ENCODE data around the gene AACS.
"Not testable (repeated sequence)": the region's sequence is repeated elsewhere in the genome, so short reads cannot be mapped to it uniquely, and the experiment has no call there.

AACS gene

DNA sequence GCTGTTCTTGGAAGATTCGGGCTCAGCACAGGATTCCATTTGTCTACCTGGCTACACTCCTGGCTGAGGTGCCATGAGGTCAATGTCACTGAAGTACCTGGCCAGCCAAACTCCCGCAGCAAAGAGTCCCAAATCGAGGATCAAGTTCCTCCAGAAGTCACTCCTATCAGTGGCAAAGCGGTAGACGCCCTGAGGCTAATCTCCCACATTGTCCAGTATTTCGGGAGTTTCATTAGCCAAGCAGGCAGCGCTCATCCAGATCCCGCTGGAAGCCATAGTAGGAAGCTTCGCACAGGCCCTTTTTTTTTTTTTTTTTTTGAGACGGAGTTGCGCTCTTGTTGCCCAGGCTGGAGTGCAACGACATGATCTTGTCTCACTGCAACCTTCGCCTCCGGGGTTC is 8.9 kb upstream of the AACS start:
- DNase-seq, result no peak

DNA sequence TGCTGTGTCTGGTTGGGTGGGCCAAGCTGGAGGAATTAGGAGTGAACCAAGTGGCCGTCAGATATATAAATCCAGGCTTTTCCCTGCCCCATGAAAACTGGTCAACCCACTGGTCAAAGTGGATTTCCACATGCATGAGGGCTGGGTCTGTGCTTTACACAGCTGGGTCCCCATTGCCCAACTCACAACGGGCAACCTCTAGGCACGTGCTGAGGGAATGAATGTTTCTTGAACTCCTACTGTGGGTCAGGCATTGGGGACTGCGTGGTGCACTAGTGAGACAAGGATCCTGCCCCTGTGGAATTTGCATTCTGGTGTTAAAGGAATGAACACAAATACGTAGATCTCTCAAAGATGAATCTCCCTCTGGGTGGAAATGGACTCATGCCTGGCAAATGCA is 7.5 kb upstream of the AACS start:
- no peak for DNase-seq

DNA sequence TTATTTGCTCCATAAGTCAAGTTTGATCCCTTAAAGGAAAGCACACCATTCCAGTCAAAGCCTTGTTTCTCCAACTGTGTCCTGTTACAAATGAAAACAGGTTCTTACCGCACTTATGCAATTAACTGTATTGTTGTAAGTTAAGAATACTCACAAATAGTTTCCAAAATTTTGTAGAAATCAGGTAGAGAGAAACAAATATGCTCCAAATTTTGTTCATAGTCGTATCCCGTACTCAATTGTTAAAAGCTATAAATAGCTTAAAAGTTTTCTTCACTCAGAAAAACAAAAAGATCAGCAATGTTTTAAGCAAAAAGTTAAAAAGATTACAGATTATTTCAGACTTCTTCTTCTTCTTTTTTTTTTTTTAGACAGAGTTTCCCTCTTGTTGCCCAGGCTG is 4.0 kb upstream of the AACS start:
- DNase-seq, result no peak

DNA sequence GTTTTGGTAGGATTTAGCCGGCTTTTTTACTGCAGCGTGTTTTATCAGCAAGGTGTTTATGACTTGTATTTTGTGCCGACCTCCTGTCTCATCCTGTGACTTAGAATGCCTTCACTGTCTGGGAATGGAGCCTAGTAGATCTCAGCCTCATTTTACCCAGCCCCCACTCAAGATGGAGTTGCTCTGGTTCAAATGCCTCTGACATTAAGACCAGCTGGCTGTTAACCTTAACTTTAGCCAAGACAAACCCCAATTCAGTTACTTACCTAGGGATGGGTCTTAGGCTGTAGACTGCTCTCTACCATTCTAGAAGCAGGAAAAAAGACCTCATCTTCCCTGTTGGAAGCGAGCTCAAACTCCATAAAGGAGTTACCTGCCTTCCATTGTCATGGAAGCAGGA is 1.7 kb upstream of the AACS start:
- not testable (repeated sequence) for DNase-seq

DNA sequence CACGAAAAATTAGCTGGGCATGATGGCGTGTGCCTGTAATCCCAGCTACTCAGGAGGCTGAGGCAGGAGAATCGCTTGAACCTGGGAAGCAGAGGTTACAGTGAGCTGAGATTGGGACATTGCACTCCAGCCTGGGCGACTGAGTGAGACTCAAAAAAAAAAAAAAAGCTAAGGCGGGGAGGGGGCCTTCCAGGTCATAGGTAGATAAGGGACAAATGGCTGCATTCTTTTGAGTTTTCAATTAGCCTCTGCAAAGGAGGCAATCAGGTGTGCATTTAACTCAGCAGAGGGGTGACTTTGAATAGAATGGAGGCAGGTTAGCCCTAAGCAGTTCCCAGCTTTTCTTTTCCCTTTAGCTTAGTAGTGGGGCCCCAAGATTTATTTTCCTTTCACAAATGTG is 743 bp upstream of the AACS start:
- no peak for DNase-seq

DNA sequence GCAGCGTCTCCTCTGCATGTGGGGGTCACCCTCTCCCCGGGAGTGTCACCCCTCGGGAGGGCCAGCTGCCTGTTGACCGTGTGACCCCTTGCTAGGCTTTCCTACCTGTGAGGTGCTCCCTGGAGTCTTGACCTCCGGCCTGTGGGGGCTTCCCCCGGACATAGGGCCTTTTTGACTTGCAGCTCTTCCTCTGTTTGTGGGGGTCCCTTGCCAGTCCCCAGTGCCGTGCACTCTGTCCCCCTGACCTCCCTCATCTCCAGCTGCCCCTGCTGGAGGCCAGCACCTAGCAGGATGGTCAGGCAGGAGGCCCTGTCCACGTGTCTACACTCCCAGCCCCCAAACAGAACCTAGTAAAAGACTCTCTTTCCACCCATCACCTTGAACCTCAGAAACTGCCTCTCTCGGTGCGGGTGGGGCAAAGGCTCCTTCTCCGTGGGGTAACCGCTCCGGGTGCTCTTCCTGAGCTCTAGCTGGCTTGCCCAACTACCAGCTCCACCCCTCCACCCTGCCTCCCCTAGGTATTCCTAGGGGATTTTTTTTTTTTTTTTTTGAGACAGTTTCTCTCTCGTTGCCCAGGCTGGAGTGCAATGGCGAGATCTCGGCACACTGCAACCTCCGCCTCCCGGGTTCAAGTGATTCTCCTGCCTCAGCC is 810 bp downstream of the AACS start:
- DNase-seq, result no peak

DNA sequence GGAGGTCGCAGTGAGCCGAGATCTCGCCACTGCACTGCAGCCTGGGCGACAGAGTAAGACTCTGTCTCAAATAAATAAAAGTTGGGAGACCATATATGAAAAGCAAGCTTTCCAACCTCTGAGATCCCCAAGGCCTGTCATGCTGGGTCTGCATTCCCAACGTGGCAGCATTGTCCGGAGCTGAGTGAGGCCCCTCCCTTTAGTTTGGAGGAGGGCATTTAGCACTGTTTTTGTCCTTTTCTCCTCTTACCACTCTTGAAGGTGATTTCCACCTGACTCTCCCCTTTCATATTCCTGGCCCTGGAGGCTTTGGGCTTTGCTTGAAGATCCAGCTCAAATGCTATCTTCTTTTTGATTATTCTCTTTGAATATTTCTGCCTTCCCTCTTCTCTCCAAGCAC is 3.2 kb downstream of the AACS start:
- no peak for DNase-seq

DNA sequence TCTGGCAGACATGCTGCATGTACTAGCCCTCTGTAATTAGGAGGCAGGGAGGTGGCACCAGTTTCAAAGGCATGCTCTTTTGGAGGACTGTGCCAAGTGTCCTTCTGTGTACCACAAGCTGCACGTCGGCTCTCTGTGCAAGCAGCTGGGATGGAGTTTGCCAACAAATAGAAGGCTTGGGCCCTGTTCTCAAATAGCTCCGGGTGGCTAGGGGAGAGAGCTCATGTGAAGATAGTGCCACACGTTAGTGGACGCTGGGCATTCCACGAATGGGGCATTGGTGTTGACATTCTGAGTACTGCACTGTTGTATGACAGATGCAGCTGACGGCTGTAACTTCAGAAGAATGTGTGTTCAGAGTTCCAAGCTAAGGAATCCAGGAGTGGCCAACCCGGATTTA is 4.4 kb downstream of the AACS start:
- no peak for DNase-seq

DNA sequence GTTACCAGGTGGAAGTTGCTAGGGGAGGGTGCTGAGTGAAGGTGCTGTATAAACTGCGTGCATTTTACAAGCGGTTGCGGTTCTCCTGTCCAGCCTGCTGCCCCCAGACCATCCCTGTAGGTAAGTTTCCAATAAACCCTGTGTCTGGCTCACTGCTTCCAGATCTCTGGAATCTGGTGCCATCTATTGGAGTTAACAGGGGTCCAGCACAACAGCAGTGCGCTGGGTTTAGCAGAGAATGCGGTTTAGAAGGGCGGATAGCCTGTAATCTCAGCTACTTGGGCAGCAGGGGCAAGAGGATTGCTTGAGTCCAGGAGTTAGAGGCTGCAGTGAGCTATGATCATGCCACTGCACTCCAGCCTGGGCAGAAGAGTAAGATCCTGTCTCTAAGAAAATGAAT is 4.9 kb downstream of the AACS start:
- DNase-seq, result no peak

DNA sequence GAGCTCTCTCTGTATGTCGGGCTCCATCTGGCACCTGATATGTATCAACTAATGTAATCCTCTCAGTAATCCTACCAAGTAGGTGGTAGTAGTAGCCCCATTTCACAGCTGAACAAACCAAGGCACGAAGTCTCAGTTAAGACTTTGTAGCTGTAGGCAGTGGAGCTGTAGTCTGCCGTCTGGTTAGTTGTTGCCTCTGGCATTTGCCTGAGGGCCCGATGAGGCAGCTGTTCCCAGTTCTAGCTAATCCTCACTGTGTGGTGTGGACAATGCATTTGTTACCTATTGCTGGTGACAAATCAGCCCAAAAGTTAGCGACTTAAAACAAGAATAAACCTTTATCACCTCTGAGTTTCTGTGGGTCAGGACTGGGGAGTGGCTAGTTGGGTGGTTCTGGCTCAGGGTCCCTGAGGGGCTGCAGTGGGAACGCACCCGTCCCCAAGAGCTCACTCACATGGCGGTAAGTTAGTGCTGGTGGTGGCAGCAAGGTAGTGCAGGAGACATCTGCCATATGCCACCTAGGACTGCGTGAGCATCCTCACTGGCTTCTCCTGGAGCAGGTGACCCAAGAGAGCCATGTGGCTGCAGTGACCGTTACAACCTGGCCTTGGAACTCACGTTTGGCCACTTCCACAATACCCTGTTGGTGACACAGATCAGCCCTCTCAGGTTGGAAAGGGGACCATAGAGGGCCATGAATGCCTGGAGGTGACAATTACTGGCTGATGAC is 5.6 kb downstream of the AACS start:
- DNase-seq, result no peak

DNA sequence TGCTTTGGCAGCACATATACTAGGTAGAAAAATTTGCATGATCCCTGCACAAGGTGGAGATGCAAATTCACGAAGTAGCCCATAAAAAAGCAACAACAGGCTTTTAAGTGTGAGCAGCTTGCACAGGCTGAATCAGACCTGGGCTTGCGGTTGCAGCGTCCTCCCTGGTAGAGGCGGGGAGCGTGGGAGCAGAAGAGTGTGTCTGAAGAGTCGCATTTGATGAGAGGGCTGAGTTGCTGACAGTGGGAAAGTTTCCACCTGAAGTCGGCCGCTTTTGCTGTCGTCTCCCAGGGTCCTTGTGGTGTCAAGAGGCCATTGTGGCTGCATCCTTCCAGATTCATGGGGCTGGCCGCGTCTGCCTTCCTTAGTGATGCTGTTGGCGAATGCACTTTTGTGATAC is 6.2 kb downstream of the AACS start:
- DNase-seq, result no peak

DNA sequence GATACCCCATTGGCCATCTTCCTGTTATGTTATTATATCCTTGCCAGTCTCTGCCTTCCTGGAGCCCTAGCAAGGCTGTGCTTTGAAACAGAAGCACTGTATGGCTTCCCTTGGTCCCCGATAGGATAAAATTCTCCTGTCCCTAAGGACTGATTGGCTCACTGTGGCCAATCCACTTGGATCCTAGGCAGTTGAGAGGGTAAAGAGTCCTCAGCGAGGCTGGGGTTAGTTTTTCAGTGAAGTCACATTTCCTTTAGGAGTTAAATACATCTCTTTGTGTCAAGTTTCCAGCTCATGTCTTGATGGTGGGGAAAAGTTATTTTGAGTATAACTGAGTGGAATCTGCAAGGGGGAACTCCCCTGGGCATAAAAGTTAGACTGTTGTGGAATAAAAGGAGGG is 7.3 kb downstream of the AACS start:
- no peak for DNase-seq

DNA sequence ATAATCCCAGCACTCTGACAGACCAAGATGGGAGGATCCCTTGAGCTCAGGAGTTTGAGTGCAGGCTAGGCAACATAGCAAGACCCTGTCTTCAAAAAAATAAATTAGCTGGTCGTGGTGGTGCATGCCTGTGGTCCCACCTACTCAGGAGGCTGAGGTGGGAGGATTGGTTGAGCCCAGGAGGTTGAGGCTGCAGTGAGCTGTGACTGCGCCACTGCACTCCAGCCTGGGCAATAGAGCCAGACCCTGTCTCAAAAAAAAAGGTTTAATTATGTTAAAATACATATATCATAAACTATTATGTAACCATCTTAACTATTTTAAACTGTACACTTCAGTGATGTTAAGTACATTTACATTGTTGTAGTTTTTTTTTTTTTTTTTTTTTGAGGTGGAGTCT is 9.1 kb downstream of the AACS start:
- not testable (repeated sequence) for DNase-seq

DNA sequence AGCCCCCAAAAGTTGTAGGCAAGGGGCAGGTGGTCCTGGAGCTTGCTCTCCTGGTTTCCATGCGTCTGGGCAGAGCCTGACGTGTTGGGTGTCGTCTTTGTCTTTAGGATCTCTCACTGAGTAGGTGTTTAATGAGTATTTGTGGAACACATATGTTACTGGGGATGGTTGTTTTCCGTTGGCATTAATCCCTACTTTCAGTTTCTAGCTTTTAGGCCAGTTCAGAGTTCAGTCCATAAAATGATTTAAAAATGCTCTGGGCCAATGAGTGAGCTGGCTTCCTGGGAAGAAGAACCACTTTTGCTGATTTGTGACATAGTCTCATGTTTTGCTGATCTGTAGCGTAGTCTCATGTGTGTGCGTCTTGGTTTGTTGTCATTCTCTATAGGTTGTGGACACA is 10.9 kb downstream of the AACS start:
- DNase-seq, result no peak

DNA sequence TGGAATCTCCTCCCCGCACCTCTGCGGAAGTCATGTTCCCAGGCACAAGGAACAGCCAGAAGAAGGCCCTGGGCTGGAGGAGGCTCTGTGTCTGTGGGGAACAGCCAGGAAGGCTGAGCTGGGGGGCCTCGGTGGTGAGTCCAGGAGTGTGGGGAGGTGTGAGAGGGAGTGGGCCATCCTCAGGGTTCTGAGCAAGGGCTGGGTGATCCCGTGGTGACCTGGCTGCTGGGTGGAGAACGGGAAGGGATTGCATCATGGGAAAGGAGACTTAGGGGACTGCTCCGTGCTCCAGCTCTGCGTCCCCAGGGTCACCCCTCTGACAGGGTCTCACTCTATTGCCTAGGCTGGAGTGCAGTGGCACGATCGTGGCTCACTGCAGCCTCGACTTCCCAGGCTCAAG is 13.8 kb downstream of the AACS start:
- DNase-seq, result no peak

DNA sequence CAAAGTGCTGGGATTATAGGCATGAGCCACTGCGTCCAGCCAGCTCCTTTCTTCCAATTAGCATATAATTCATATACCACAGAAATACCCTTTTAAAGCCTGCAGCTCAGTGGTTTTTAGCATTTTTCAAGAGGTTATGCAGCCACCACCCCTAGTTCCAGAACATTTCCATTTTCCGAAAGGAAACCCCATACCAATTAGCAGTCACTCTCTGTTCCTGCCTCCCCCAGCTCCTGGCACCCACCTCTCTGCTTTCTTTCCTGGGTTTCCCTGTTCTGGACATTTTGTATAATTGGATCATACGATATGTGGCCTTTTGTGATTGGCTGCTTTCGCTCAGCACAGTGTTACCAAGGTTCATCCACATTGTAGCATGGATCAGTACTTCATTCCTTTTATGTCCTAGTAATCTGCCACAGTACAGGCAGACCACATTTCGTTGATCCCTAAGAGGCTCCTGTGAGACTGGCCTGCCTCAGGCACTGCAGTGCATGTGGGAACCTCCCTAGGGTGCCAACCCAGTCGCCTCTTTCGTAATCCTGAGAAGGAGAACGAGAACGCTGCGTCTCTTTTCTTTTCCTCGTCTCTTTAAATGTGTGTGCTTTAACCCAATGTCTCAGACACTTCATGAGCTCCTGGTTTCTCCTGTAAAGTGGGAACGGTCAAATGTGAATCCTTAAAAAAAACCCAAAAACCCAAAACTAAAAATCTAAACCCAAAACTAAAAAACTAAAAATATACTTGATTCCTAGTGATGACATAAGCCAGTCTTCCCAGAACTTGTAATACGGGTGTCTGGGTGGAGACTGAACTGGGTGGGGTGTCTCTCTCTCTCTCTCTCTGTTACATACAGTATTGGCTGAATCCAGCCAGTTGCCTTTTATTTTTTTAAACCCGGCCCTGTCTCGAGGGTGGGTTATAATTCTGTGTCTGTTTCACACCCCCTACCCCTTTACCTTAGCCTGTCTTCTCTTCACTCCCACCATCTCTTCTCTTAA is 14.7 kb downstream of the AACS start:
- DNase-seq, result no peak

DNA sequence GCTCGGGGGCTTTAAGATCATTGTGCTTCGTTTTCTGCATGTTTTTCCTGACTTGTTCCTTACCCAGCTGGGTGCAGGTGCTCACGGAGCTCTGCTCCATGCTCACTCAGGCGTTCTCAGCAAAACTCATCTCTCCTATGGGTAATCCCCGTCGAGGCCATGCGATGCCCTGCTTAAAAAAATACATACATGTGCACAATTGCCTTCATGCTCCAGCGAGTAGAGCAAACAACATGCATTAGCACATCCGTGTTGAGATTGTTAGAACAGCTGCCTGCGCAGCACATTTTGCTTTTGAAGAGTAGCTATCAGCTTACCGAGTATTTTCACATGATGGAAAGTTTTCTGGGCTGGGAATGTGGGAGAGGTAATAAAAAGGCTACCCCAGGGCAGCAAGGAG is 16.2 kb downstream of the AACS start:
- no peak for DNase-seq

DNA sequence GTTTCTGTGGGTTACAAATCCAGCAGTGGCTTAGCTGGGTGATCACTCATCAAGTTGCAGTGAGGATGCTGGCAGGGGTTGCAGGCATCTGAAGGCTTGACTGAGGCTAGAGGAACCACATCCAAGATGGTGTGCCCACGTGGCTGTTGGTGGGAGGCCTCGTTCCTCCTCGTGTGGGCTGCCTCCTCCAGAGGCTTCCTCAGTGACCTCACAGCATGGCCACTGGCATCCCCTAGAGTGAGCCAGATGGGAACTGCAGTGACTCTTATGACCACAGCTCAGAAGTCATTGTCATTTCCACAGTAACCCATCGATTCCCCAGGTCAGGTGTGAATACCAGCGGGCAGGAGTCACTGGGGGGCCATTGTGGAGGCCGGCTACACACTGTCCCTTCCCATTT is 17.8 kb downstream of the AACS start:
- DNase-seq, result no peak

DNA sequence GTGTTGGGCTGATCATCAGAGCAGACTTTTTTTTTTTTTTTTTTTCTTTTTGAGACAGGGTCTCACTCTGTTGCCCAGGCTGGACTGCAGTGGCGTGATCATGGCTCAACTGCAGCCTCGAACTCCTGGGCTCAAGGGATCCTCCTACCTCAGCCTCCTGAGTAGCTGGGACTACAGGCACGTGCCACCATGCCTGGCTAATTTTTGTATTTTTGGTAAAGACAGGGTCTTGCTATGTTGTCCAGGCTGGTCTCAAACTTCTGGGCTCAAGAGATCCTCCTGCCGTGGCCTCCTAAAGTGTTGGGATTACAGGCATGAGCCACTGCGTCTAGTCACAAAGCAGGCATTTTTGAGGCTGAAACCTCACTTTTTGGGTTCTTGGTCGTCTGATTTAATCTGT is 23.0 kb downstream of the AACS start:
- DNase-seq, result not testable (repeated sequence)

DNA sequence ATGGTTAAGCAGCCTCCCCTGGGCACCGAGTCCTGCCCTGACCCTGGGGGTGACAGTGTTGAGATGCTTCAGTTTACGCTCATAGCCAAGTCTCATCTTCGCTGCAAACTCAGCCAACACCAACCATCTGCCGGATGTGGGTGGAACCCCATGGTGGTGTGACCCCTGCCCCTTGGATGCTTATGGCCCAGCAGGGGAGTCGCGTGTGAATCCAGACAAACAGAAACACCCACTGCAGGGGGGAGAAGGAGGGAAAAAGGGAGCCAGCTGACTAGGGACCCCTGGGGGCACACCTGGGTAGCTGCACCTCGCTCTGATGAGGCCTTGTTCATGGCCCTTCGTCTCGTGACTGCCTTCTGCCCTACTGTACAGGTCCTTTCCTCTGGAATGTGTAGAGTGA is 23.8 kb downstream of the AACS start:
- DNase-seq, result no peak

DNA sequence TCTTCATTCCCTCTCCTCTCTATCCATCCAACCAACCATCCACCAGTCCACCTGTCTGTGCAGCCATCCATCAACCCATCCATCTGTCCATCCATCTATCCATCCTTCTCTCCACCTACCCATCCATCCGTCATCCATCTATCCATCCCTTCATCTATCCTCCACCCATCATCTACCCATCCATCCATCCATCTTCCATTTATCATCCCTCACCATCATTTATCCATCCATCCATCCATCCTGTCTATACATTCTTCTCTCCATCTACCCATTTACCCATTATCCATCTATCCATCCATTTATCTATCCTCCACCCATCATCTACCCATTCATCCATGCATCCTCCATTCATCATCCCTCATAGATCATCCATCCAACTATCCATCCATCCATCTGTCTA is 24.4 kb downstream of the AACS start:
- no peak for DNase-seq

DNA sequence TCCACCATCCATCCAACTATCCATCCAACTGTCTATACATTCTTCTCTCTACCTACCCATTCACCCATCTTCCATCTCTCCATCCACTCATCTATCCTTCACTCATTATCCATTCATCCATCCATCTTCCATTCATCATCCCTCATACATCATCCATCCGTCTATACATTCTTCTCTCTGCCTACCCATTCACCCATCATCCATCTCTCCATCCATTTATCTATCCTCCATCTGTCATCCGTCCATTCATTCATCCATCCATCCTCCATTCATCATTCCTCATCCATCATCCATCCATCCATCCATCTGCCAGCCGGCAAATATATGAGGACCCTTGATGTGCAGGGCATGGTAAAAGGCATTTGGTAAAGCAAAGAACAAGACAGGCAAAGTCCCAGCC is 25.2 kb downstream of the AACS start:
- no peak for DNase-seq

DNA sequence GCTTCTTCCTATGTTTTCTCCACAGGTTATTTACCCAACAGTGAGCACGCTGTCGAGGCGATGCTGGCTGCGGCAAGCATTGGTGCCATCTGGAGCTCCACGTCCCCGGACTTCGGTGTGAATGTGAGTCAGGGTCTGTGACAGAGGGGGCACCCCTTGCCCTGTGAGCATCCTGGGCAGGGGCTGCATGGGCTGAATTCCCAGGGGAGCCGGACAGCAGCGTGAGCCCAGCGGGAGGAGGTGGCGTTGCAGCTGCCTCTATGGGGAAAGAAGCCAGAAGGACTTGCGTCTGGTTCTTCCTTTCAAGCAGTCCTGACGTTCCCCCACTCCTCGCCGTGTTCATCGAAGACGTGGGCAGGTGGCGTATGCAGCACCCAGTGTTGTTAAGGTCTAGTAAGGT is 26.2 kb downstream of the AACS start:
- DNase-seq, result no peak
